Subcutaneous adipose tissue (tissue), 4 donors: ENCODE results near the gene CDC25C. TPM values are rescaled to one million over a fixed set of nuclear protein-coding genes. Genes with fewer than 3 reads are reported as not detected.

Experiments
- total RNA-seq, 4 donors: library from RNA; depleted of rRNA; stranded (reverse); fragments of >200 nt; gene quantifications; one replicate each; pipeline ENCODE4 v1.1.0, GENCODE V29; 2016
- TF ChIP-seq, protein P1 (sequence below): fragments of 450-650 bp; IDR thresholded peaks from one replicate; pipeline ENCODE4 v1.5.1; 2016; ENCODE audit warnings: low read depth, mild to moderate bottlenecking, control low read depth, antibody characterized with exemption, moderate library complexity

CDC25C gene
- total RNA-seq, 4 donors from 2014 or later, result 0.85 to 0.88 TPM; not detected in 2

DNA sequence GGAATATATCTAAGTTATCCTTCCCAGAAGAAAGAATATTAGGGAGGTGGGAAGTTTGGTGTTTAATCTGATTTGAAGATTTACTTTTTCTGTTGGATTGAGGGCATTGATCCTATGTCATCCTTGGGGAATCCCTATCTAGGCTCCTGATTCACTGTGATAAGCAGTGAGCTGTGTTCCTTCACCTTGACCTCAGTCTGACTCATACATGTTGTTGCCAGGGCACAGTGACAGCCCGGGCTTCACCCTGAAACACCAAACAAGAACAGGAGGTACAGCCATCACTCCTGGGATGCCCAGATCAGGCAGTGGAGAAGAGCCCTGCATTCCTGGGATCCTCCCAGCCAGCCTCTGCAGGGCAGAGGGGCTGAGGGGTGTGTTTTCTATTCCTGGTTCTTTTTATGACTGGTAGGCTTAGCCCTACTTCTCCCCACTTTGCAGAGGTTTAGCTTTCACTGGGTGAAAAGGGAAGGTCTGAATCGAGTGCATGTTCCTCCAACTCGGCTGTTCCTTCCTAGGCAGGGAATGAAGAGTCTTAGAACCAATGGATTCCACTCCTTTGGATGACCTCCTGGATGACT is 3.4 kb upstream of the CDC25C start:
- TF ChIP-seq, protein P1, sequence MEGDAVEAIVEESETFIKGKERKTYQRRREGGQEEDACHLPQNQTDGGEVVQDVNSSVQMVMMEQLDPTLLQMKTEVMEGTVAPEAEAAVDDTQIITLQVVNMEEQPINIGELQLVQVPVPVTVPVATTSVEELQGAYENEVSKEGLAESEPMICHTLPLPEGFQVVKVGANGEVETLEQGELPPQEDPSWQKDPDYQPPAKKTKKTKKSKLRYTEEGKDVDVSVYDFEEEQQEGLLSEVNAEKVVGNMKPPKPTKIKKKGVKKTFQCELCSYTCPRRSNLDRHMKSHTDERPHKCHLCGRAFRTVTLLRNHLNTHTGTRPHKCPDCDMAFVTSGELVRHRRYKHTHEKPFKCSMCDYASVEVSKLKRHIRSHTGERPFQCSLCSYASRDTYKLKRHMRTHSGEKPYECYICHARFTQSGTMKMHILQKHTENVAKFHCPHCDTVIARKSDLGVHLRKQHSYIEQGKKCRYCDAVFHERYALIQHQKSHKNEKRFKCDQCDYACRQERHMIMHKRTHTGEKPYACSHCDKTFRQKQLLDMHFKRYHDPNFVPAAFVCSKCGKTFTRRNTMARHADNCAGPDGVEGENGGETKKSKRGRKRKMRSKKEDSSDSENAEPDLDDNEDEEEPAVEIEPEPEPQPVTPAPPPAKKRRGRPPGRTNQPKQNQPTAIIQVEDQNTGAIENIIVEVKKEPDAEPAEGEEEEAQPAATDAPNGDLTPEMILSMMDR, result no peak

GRCh38 chr5:138330813-138331448 is 673 bp downstream of the CDC25C start:
- TF ChIP-seq, protein P1, result no peak

GRCh38 chr5:138316355-138316754 is 15.2 kb downstream of the CDC25C start:
- TF ChIP-seq, protein P1, result no peak

GRCh38 chr5:138315751-138316278 is 15.8 kb downstream of the CDC25C start:
- TF ChIP-seq, protein P1, result no peak

DNA sequence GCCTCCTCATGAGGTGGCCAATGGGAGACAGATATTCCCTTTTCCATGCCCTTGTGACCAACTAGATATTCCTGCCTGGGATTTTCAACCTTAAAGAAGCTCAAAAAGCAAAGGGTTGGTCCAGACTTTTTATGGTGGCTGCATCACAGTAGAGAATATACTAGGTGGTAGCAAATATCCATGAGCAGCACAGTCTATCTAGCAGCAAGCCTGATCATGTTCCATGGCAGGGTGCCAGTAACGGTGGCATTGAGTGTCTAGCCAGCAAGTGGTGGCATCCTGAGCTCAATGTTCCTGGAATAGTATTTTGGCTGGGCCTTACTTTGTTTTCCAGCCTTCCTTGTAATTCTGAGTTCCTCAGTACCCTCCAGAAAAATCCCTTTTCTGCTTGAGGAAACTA is 25.8 kb downstream of the CDC25C start:
- TF ChIP-seq, protein P1, result no peak

DNA sequence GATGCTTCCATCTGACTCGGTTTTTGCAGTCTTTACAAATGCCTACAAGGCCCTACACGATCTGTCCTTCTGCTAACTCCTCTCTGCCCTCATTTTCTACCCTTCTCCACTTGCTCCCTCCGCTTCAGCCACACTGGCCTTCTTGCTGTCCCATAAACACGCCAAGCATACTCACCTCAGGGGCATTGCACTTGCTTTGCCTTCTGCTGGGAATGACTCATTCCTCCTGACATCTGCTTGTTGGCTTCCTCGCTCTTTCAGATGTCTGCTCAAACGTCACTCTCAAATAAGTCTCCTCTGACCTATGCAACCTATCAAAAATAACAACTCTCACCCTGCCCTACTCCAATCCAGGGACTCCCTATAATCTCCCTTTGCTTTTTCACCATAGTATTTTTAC is 28.2 kb downstream of the CDC25C start:
- TF ChIP-seq, protein P1, result no peak

- TF ChIP-seq, protein P1, result no peak
Observed at GRCh38 chr5:138289296-138289695, 42.3 kb downstream of the CDC25C start.
